HG03575 (cell line): ENCODE data around the gene DOK6.
A peak's percentile ranks its signal among the peaks of the same experiment; 100 is the strongest.

Experiments
- ATAC-seq: cut with Tn5 transposase; IDR thresholded peaks from one replicate; pipeline ENCODE4 v1.9.1; 2021; ENCODE audit not compliant: unreplicated experiment, insufficient number of reproducible peaks, low FRiP score; ENCODE audit errors: extremely low read depth

DOK6 gene

DNA sequence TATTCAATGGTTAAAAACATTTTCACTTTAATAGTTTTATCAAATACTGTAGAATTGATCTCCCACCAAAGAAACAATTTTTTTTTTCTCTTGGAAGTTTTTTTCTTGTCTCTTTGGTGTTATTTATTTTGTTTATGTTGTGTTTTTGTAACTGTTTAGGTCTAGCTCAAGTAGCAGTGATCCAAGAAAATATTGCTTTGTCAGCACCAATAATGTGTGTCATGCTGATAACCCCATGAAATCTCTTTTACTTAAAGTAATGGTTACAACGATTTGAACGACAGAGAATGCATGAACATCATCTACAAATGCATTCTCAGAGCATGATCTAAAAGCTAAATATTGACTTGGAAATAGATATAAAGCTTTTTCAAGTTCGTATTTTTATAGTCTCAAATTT lies 122.9 kb downstream of the DOK6 start:
- no peak for ATAC-seq

GRCh38 chr18:69528435-69528834 lies 127.7 kb downstream of the DOK6 start:
- no peak for ATAC-seq

DNA sequence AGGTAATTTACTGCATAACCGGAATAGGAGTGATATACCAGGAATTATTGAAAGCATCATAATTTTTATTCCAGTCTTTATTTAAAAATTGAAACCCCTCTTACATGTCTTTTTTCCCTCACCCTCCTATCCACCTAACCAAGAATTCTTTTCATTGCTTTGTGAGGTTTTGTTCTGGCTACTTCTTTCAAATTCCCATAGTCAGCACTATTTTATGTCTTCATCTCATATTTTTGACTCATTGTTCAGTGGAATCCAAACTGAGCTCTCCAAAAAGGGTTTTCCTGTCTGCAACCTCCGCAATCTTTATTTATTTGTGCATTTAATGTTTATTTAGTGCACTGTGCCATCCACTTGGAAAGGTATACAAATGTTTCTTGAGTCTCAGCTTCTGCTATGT lies 128.5 kb downstream of the DOK6 start:
- ATAC-seq = no peak

- ATAC-seq = no peak
Measured at GRCh38 chr18:69531973-69532372, 131.3 kb downstream of the DOK6 start.

DNA sequence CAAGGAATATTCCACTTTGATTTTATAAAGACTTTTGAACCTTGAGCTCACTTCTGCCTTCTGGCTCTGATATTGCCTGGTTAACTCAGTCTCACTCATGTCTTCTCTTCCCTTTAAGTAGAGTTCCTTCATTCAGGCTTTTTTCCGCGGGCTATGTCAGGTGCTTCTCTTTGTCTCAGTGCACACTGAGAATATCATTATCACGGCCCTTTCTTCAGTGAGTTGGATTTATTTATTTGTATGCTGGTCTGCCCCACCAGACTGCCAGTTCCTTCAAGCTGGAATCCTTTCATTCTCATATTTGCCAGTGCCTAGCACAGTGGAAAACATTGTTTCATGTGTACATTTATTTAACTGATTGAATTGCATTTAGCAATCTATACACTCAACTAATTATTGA lies 136.5 kb downstream of the DOK6 start:
- ATAC-seq = no peak

DNA sequence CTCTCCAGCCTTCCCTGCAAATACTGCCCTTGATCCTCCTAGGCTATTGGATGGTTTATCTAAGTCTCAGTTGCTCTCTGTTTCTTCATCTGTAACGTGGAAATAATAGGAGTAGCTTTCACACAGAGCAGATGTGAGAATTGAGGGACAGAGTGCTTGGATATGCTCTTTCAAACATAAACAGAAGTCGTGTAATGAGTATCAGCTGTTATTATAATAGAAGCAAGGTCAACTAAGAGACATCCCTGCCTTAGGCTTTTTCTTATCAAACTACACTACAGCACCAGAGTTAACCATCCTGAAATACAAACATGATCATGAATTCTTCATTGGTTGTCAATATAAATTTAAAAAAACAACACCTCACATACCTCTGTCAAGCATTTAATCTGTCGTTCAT lies 138.2 kb downstream of the DOK6 start:
- ATAC-seq = no peak

DNA sequence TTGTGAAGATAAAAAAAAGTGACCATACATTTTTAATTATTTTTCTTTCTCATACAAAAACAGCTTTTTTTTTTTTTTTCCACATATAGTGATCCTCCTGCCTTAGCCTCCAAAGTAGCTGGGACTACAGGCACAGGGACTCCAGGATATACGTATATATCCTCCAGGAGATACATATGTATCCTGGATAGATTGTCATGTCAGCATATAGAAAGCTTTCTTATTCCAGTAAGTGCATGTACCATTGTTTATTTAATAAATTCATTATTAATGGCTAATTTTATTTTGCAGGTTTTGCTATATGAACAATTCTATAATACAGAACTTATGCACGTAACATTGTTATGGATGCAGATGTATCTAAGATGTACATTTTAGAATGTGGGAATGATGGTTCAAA lies 138.7 kb downstream of the DOK6 start:
- ATAC-seq = no peak

- ATAC-seq = no peak
Measured at GRCh38 chr18:69556228-69556627, 155.5 kb downstream of the DOK6 start.

- ATAC-seq = no peak
Measured at GRCh38 chr18:69557282-69557681, 156.6 kb downstream of the DOK6 start.

GRCh38 chr18:69558052-69558451 lies 157.4 kb downstream of the DOK6 start:
- ATAC-seq = no peak

DNA sequence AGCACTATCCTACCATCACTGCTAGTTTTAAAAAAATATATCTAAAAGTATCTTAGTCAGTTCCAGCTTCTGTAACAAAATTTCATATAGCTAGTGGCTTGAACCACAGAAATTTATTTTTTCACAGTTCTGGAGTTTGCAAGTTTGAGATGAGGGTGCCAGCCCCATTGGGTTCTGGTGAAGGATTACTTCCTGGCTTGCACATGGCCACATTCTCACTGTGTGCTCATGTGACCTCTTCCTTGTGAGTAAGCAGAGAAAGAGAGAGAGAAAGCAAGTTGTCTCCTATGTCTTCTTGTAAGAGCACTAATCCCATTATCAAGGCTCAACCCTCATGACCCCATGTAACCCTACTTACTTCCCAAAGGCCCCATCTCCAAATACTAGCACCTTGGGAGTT lies 158.9 kb downstream of the DOK6 start:
- ATAC-seq = no peak

- no peak for ATAC-seq
Measured at GRCh38 chr18:69564602-69565001, 163.9 kb downstream of the DOK6 start.

GRCh38 chr18:69567813-69568488 lies 167.3 kb downstream of the DOK6 start:
- no peak for ATAC-seq

DNA sequence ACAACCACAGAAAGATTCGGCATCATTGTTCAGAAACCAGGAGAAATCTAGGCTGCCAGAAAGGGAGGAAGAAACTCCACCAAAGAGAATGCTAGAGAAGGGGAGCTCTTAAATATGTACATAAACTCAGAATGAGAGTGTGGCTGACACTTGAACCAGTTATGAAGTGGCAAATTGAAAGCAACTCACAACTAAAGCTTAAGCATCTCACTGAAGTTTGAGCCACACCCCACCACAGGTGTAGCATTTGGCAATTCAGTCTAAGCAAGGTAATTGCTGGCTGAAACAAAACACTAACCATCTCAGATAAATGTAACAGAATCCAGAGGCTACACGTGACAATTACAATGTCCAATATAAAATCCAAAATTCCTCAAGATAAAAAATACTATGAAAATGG lies 168.4 kb downstream of the DOK6 start:
- no peak for ATAC-seq

DNA sequence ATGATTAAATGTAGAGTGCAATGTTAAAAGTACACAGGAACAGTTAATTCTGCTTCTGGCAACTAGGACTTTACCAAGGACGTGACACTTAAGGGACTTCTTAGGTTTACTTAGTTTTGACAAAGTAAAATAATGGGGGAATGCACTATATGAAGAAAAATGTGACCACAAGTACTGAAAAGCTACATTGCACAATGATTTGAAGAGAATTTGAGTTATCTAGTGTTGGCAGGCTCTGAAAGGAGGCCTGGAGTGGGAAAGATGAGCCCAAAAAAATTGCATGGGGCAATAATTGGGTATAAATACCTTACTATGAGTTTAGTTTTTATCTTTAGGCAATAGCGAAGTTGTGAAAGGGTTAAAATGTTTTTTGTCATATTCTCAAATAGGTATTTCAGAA lies 173.7 kb downstream of the DOK6 start:
- ATAC-seq = no peak

DNA sequence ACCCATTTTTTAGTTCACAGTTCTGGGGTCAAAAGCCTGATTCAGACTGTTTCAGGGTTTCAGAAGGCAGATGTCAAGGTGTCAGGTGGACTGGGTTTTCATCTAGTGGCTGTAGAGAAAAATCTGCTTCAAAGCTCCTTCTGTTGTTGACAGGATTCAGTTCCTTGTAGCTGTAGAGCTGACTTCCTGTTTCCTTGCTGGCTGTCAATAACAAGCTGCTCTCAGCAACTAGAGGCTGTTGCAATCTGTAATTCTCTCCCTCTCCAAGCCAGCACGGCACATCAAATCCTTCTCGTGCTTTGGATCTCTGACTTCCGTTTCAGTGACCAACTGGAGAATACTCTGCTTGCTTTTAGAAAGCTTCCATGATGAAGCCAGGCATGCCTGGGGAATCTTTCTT lies 179.4 kb downstream of the DOK6 start:
- ATAC-seq = peak; percentile 90

GRCh38 chr18:69584429-69584828 lies 183.7 kb downstream of the DOK6 start:
- no peak for ATAC-seq

DNA sequence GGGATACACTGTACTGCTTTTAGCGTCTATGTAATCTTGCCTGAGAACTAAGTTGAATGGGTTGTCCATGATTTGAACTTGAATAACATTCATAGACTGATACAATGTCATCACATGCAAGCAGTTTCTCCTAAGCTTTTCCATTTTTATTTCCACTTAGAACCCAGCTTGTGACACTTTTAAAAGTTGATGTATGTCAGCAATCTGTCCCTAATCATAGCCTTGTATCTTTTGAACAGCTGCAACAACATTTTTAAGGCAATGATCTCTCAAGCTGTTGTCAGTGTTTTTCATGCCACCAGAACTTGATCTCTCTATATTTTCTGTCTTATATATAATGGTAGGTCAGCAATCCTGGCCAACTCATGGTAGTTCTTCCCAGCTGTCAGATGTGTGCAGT lies 185.0 kb downstream of the DOK6 start:
- no peak for ATAC-seq

DNA sequence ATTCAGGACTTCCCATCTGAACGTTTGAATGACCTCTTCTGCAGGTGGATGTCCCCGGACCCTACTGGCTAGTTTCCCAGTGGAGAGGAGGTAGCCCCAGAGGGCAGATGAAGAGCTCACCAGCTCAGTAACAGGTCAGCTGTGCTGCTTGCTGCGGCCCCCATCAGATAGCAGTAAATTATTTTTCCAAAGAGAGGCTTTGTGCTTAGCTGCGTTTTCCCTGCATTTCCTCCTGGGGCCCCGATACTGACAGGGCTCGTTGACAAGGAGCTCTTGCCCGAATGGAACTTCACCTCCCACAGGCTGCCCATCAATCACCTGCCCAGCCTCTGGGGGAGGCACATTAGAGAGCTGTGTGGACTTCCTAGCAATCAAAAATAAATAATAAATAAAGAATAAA lies 185.8 kb downstream of the DOK6 start:
- no peak for ATAC-seq

GRCh38 chr18:69588301-69588700 lies 187.6 kb downstream of the DOK6 start:
- ATAC-seq = no peak

GRCh38 chr18:69590150-69590549 lies 189.5 kb downstream of the DOK6 start:
- no peak for ATAC-seq
